ENCODE results near the gene ZNHIT3. TPM values are rescaled to one million over a fixed set of nuclear protein-coding genes. Genes with fewer than 3 reads are reported as not detected.
A peak's percentile ranks its signal among the peaks of the same experiment; 100 is the strongest.

Gene ZNHIT3
- polyA plus RNA-seq, 1 experiment = 74.0 TPM

GRCh38 chr17:36485027-36485426 is 1.5 kb upstream of the ZNHIT3 start:
- ChIA-PET CTCF (interaction anchor here (0.9 to 1.0 kb wide), 2 partner anchors 20 to 336 kb away, joined by 3 to 4 read pairs; no protein-coding TSS in a partner anchor), POLR2A (no interaction called here)
- Histone ChIP-seq H3K9me3 (ENCODE audit: control insufficient read depth, insufficient read depth, low read length) (no peaks in the 10 kb centered on the region; the same call in 1 of the 2 replicates), H3K27me3 (ENCODE audit: control insufficient read depth, insufficient read depth, low read length) (peaks cover 10% of the 10 kb centered on the region), H3K27ac (ENCODE audit: low read depth, low read length) (no peak overlapping the region), H3K4me3 (ENCODE audit: low read depth, low read length) (no peak overlapping the region)
- TF ChIP-seq CTCF (IDR thresholded peaks at IDR 0.05; ENCODE audit: low read depth, low read length) = no peak
- no peak for DNase-seq (ENCODE audit: low read depth, low spot score)

GRCh38 chr17:36485805-36486203 is 677 bp upstream of the ZNHIT3 start:
- Histone ChIP-seq H3K4me3 (ENCODE audit: low read depth, low read length) (peak overlapping the region; percentile 81), H3K27me3 (ENCODE audit: control insufficient read depth, insufficient read depth, low read length) (peaks cover 4% of the 10 kb centered on the region), H3K9me3 (ENCODE audit: control insufficient read depth, insufficient read depth, low read length) (no peaks in the 10 kb centered on the region; the same call in 1 of the 2 replicates), H3K27ac (ENCODE audit: low read depth, low read length) (no peak overlapping the region)
- CTCF ChIA-PET = interaction anchor here (0.6 to 1.0 kb wide), 3 partner anchors 19 to 1164 kb away, joined by 3 to 4 read pairs (median 3); no protein-coding TSS in a partner anchor
- TF ChIP-seq CTCF (IDR thresholded peaks at IDR 0.05; ENCODE audit: low read depth, low read length) = no peak
- POLR2A ChIA-PET = interaction anchor here (0.6 to 1.4 kb wide), 2 partner anchors 59 to 679 kb away, joined by 3 to 6 read pairs; partner anchors contain the start of gene GGNBP2
- no peak for DNase-seq (ENCODE audit: low read depth, low spot score)

- Histone ChIP-seq H3K27ac (ENCODE audit: low read depth, low read length) (no peak overlapping the region), H3K27me3 (ENCODE audit: control insufficient read depth, insufficient read depth, low read length) (no peaks in the 10 kb centered on the region), H3K9me3 (ENCODE audit: control insufficient read depth, insufficient read depth, low read length) (no peaks in the 10 kb centered on the region), H3K4me3 (ENCODE audit: low read depth, low read length) (no peak overlapping the region)
- ChIA-PET CTCF (interaction anchor here (2.4 kb wide), 1 partner anchor 11 kb away, joined by 13 read pairs; no protein-coding TSS in a partner anchor), POLR2A (no interaction called here)
- no peak for TF ChIP-seq CTCF (IDR thresholded peaks at IDR 0.05; ENCODE audit: low read depth, low read length)
- DNase-seq (ENCODE audit: low read depth, low spot score) = no peak
Observed at GRCh38 chr17:36493956-36494355, 7.5 kb downstream of the ZNHIT3 start.

DNA sequence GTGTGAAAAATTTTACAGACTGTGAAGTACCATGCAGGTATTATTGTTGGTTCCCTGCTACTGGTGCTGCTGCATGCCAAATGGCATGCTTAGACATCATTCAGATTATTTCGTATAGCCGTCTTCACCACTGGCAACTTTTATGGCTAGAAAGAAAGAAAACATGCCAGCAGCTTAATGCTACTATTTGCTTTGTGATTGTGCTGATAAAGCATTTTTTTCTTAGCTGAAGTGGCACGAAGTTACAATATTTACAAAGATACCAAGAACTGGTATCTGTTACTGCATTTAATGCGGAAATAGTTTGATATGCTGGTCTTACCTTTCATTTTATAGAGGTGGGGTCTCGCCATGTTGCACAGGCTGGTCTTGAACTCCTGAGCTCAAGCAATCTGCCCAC is 8.2 kb downstream of the ZNHIT3 start:
- H3K27ac ChIP-seq (ENCODE audit: low read depth, low read length) = no peak overlapping the region
- no peaks in the 10 kb centered on the region for H3K27me3 ChIP-seq (ENCODE audit: control insufficient read depth, insufficient read depth, low read length)
- no peak overlapping the region for H3K4me3 ChIP-seq (ENCODE audit: low read depth, low read length)
- ChIA-PET POLR2A (no interaction called here), CTCF (interaction anchor here (2.4 kb wide), 1 partner anchor 11 kb away, joined by 13 read pairs; no protein-coding TSS in a partner anchor)
- TF ChIP-seq CTCF (IDR thresholded peaks at IDR 0.05; ENCODE audit: low read depth, low read length) = no peak
- DNase-seq (ENCODE audit: low read depth, low spot score) = no peak
- no peaks in the 10 kb centered on the region for H3K9me3 ChIP-seq (ENCODE audit: control insufficient read depth, insufficient read depth, low read length)

GRCh38 chr17:36495076-36495578 is 8.6 kb downstream of the ZNHIT3 start:
- no peak for DNase-seq (ENCODE audit: low read depth, low spot score)
- Histone ChIP-seq H3K9me3 (ENCODE audit: control insufficient read depth, insufficient read depth, low read length) (no peaks in the 10 kb centered on the region), H3K27ac (ENCODE audit: low read depth, low read length) (no peak overlapping the region), H3K27me3 (ENCODE audit: control insufficient read depth, insufficient read depth, low read length) (no peaks in the 10 kb centered on the region), H3K4me3 (ENCODE audit: low read depth, low read length) (no peak overlapping the region)
- TF ChIP-seq CTCF (IDR thresholded peaks at IDR 0.05; ENCODE audit: low read depth, low read length) = no peak
- CTCF ChIA-PET = interaction anchor here (2.4 kb wide), 1 partner anchor 12 kb away, joined by 13 read pairs; no protein-coding TSS in a partner anchor
- POLR2A ChIA-PET = no interaction called here

All from AG04450 (cell line).